ENCODE measurements around the gene OR10H1.

- TF ChIP-seq CTCF (IDR thresholded peaks at IDR 0.05) (no peak), POLR2A (IDR thresholded peaks at IDR 0.05) (no peak)
Measured at GRCh38 chr19:15850385-15850784, 34.9 kb upstream of the OR10H1 start.

All from uterus (tissue), 2 donors.